H9 (cell line): ENCODE data around the gene LRP2. TPM values are rescaled to one million over a fixed set of nuclear protein-coding genes. Genes with fewer than 3 reads are reported as not detected.

Source experiments
- DNase-seq: peaks from one replicate; pipeline ENCODE4 v3.0.0-alpha.2; 2017
- H2AFZ ChIP-seq: one replicate; pipeline ENCODE4 v1.6.1; 2013; ENCODE audit warnings: mild to moderate bottlenecking, low read length, control low read depth, moderate library complexity
- H2AK5ac ChIP-seq: 2 replicates; pipeline ENCODE4 v1.6.1; 2013; ENCODE audit warnings: low read length, control low read depth, mixed read lengths; ENCODE audit not compliant: insufficient read length
- H2BK120ac ChIP-seq: one replicate; pipeline ENCODE4 v1.6.1; 2013; ENCODE audit warnings: low read depth, mild to moderate bottlenecking, low read length, control low read depth, inconsistent platforms; ENCODE audit not compliant: poor library complexity, severe bottlenecking
- H2BK12ac ChIP-seq: 2 replicates; pipeline ENCODE4 v1.6.1; 2013; ENCODE audit warnings: low read length, control low read depth, mixed read lengths, low read depth; ENCODE audit not compliant: insufficient read length
- H2BK15ac ChIP-seq: 2 replicates; pipeline ENCODE4 v1.6.1; 2013; ENCODE audit warnings: low read depth, low read length, control low read depth
- H2BK20ac ChIP-seq: one replicate; pipeline ENCODE4 v1.6.1; 2013; ENCODE audit warnings: low read depth, mild to moderate bottlenecking, low read length, control low read depth, inconsistent platforms; ENCODE audit not compliant: poor library complexity, severe bottlenecking
- H2BK5ac ChIP-seq: 2 replicates; pipeline ENCODE4 v1.6.1; 2013; ENCODE audit warnings: low read length, control low read depth, mixed read lengths; ENCODE audit not compliant: insufficient read length
- H3K14ac ChIP-seq: 2 replicates; pipeline ENCODE4 v1.6.1; 2013; ENCODE audit warnings: low read length, control low read depth; ENCODE audit not compliant: insufficient read depth
- H3K18ac ChIP-seq: 2 replicates; pipeline ENCODE4 v1.6.1; 2013; ENCODE audit warnings: low read depth, mild to moderate bottlenecking, mixed read lengths, low read length, control low read depth; ENCODE audit not compliant: insufficient read length
- H3K23ac ChIP-seq: 2 replicates; pipeline ENCODE4 v1.6.1; 2013; ENCODE audit warnings: low read length, control low read depth, mixed read lengths, low read depth; ENCODE audit not compliant: insufficient read length
- H3K23me2 ChIP-seq: 2 replicates; pipeline ENCODE4 v1.6.1; 2013; ENCODE audit warnings: low read depth, mild to moderate bottlenecking, mixed read lengths, low read length, control low read depth; ENCODE audit not compliant: insufficient read length, poor library complexity, severe bottlenecking
- H3K27ac ChIP-seq: 2 replicates; pipeline ENCODE4 v1.5.1; 2013; ENCODE audit warnings: low read length, control low read depth, mixed read lengths, low read depth; ENCODE audit not compliant: insufficient read length
- H3K27me3 ChIP-seq: 2 replicates; pipeline ENCODE4 v1.6.1; 2013; ENCODE audit warnings: low read length, control low read depth, inconsistent platforms; ENCODE audit not compliant: insufficient read depth
- H3K4ac ChIP-seq: 2 replicates; pipeline ENCODE4 v1.6.1; 2013; ENCODE audit warnings: low read depth, mild to moderate bottlenecking, control low read depth, inconsistent platforms, low read length, moderate library complexity
- H3K4me1 ChIP-seq: 2 replicates; pipeline ENCODE4 v1.6.1; 2013; ENCODE audit warnings: low read length, control low read depth, inconsistent platforms; ENCODE audit not compliant: insufficient read depth
- H3K4me2 ChIP-seq: 2 replicates; pipeline ENCODE4 v1.6.1; 2013; ENCODE audit warnings: low read length, control low read depth, mixed read lengths; ENCODE audit not compliant: insufficient read length, insufficient read depth
- H3K56ac ChIP-seq: 2 replicates; pipeline ENCODE4 v1.6.1; 2013; ENCODE audit warnings: low read depth, mild to moderate bottlenecking, mixed read lengths, low read length, control low read depth; ENCODE audit not compliant: insufficient read length
- H3K79me1 ChIP-seq: 2 replicates; pipeline ENCODE4 v1.6.1; 2013; ENCODE audit warnings: low read depth, mild to moderate bottlenecking, moderate library complexity, low read length, control low read depth, inconsistent platforms; ENCODE audit not compliant: insufficient read depth, poor library complexity, severe bottlenecking
- H3K79me2 ChIP-seq: 2 replicates; pipeline ENCODE4 v1.6.1; 2013; ENCODE audit warnings: low read length, control low read depth, inconsistent platforms; ENCODE audit not compliant: insufficient read depth
- H3K9ac ChIP-seq: 2 replicates; pipeline ENCODE4 v1.6.1; 2013; ENCODE audit warnings: low read length, control low read depth, mixed read lengths; ENCODE audit not compliant: insufficient read length; ENCODE audit errors: extremely low read depth
- H3K9me3 ChIP-seq: one replicate; pipeline ENCODE4 v1.6.1; 2013; ENCODE audit warnings: low read depth, low read length, inconsistent platforms; ENCODE audit not compliant: control insufficient read depth
- H3T11ph ChIP-seq: one replicate; pipeline ENCODE4 v1.6.1; 2013; ENCODE audit warnings: mild to moderate bottlenecking, low read length, control low read depth, inconsistent platforms
- H4K20me1 ChIP-seq: one replicate; pipeline ENCODE4 v1.6.1; 2013; ENCODE audit not compliant: control insufficient read depth, insufficient read length, insufficient read depth
- H4K5ac ChIP-seq: 2 replicates; pipeline ENCODE4 v1.6.1; 2013; ENCODE audit warnings: low read depth, mild to moderate bottlenecking, mixed read lengths, low read length, control low read depth; ENCODE audit not compliant: insufficient read length
- H4K8ac ChIP-seq: replicated peaks from 2 replicates; pipeline ENCODE4 v1.6.1; 2013; ENCODE audit warnings: low read length, control low read depth, mixed read lengths, low read depth; ENCODE audit not compliant: insufficient read length
- H4K91ac ChIP-seq: 2 replicates; pipeline ENCODE4 v1.6.1; 2013; ENCODE audit warnings: low read depth, mild to moderate bottlenecking, moderate library complexity, mixed read lengths, low read length, control low read depth; ENCODE audit not compliant: insufficient read length
- H3K27ac Mint-ChIP-seq, 3 experiments: 2 replicates in 2 of 3; 3 replicates in 1 of 3; pipeline ENCODE4 v1.8.0; 2020 to 2021; ENCODE audit warnings: mixed read lengths in 3 of 3, mild to moderate bottlenecking in 1 of 3, moderate library complexity in 1 of 3
- H3K27me3 Mint-ChIP-seq: 2 replicates; pipeline ENCODE4 v1.8.0; 2021; ENCODE audit warnings: low read depth, mild to moderate bottlenecking, moderate library complexity, mixed read lengths
- H3K36me3 Mint-ChIP-seq, 3 experiments: 2 replicates in 2 of 3; 3 replicates in 1 of 3; pipeline ENCODE4 v1.8.0; 2020 to 2021; ENCODE audit warnings: low read depth in 3 of 3, mixed read lengths in 3 of 3; ENCODE audit not compliant: insufficient read depth in 1 of 3
- H3K4me1 Mint-ChIP-seq, 2 experiments: 2 replicates each; pipeline ENCODE4 v1.8.0; 2020; ENCODE audit warnings: mixed read lengths in 2 of 2
- H3K4me3 Mint-ChIP-seq, 2 experiments: 2 replicates in 1 of 2; 3 replicates in 1 of 2; pipeline ENCODE4 v1.8.0; 2020 to 2021; ENCODE audit warnings: mild to moderate bottlenecking in 2 of 2, mixed read lengths in 2 of 2, moderate library complexity in 1 of 2
- H3K9me3 Mint-ChIP-seq, 2 experiments: 2 replicates in 1 of 2; 3 replicates in 1 of 2; pipeline ENCODE4 v1.8.0; 2020; ENCODE audit warnings: mild to moderate bottlenecking in 2 of 2, mixed read lengths in 2 of 2, moderate library complexity in 1 of 2
- CTCF ChIP-seq: fragments of 200-600 bp; sonication (generic); conservative IDR thresholded peaks from 3 replicates; pipeline ENCODE4 v1.8.0; 2021; ENCODE audit warnings: antibody characterized with exemption, mild to moderate bottlenecking
- WGBS: extraction: QIAGEN DNeasy Blood & Tissue Kit; methylation state at CpG from one replicate; pipeline ENCODE4 v1.1.7; 2013; ENCODE audit warnings: missing lambda C conversion rate, low lambda C conversion rate, mixed read lengths; ENCODE audit not compliant: insufficient read length; ENCODE audit errors: extremely low coverage; 5-methylcytosine and 5-hydroxymethylcytosine counted together
- total RNA-seq: library from RNA; stranded (reverse); gene quantifications from 2 replicates; pipeline ENCODE4 v1.2.1, GENCODE V29; 2021

LRP2 gene
- total RNA-seq, 1 experiment from 2014 or later = 1.4 TPM

- H3K23ac ChIP-seq = no peak overlapping the region
- no peak overlapping the region for H3K14ac ChIP-seq
- no peak overlapping the region for H3K27ac ChIP-seq
- no peak overlapping the region for H4K5ac ChIP-seq
- no peak overlapping the region for H4K91ac ChIP-seq
- no peaks in the 10 kb centered on the region for H3K79me2 ChIP-seq
- H3K27me3 ChIP-seq = no peaks in the 10 kb centered on the region
- no CpG with 5 or more reads among the region's 8 CpGs for WGBS
- no peaks in the 10 kb centered on the region for H3K4me1 Mint-ChIP-seq
- no peaks in the 10 kb centered on the region for H3K4me1 ChIP-seq
- no peak overlapping the region for H2BK12ac ChIP-seq
- no peak overlapping the region for H2AK5ac ChIP-seq
- no peak overlapping the region for H3K4ac ChIP-seq
- H3K56ac ChIP-seq = no peak overlapping the region
- no peaks in the 10 kb centered on the region for H4K20me1 ChIP-seq
- no peaks in the 10 kb centered on the region for H3K79me1 ChIP-seq
- H3K9me3 Mint-ChIP-seq = peaks cover 9 to 11% of the 10 kb centered on the region in 2 experiments; a peak in 3 of 5 replicates
- no peaks in the 10 kb centered on the region for H3K23me2 ChIP-seq
- no peaks in the 10 kb centered on the region for H3K9me3 ChIP-seq
- no peaks in the 10 kb centered on the region for H3K27me3 Mint-ChIP-seq
- no peak overlapping the region for H3K4me3 Mint-ChIP-seq
- no peak overlapping the region for H2BK20ac ChIP-seq
- no peak overlapping the region for H3T11ph ChIP-seq
- no peak for TF ChIP-seq CTCF
- no peak overlapping the region for H2BK5ac ChIP-seq
- H3K9ac ChIP-seq = no peak overlapping the region
- H3K27ac Mint-ChIP-seq = no peak overlapping the region; a peak in 1 of 7 replicates
- no peak overlapping the region for H3K4me2 ChIP-seq
- DNase-seq = no peak
- H2BK15ac ChIP-seq = no peak overlapping the region
- H2BK120ac ChIP-seq = no peak overlapping the region
- no peak overlapping the region for H2AFZ ChIP-seq
- H3K18ac ChIP-seq = no peak overlapping the region
- H4K8ac ChIP-seq = no peak overlapping the region
- H3K36me3 Mint-ChIP-seq = no peaks in the 10 kb centered on the region
Measured at GRCh38 chr2:169329688-169330554, 32.4 kb downstream of the LRP2 start.
